ENCODE results near the gene SLC36A1. TPM values are rescaled to one million over a fixed set of nuclear protein-coding genes. Genes with fewer than 3 reads are reported as not detected.
A peak's percentile ranks its signal among the peaks of the same experiment; 100 is the strongest.

SLC36A1 gene
- total RNA-seq, 2 donors from 2014 or later, result 15.4 to 33.3 TPM

GRCh38 chr5:151493665-151494064, 46.3 kb downstream of the SLC36A1 start:
- H3K4me1 Mint-ChIP-seq, result peaks cover 18% of the 10 kb centered on the region
- peaks cover 12% of the 10 kb centered on the region for H3K36me3 ChIP-seq (ENCODE audit: control insufficient read depth, insufficient read depth, low read length)
- DNase-seq, result no peak

DNA sequence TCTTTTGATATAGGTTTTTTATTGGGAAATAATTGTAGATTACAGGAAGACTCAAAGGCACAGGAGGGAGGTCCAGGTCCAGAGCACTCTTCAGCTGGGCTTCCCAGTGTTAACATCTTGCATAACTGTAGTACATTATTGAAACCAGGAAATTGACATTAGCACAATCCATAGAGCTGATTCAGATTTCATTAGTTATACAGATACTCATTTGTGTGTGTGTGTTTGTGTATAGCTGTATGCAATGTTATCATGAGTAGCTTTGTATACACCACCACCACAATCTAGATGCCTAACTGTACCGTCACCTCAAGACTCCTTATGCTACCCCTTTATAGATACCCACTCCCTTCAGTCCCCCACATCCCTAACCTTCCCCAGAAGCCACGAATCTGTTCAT, 47.9 kb downstream of the SLC36A1 start:
- Histone ChIP-seq H3K27me3 (ENCODE audit: control insufficient read depth, insufficient read depth, low read length, poor library complexity, severe bottlenecking) (no peaks in the 10 kb centered on the region), H3K36me3 (ENCODE audit: control insufficient read depth, insufficient read depth, low read length) (peaks cover 9% of the 10 kb centered on the region), H3K27ac (ENCODE audit: low read depth, low read length) (no peak overlapping the region), H3K4me3 (ENCODE audit: low read length) (no peak overlapping the region), H3K9me3 (ENCODE audit: control insufficient read depth, low read length) (peaks cover 20% of the 10 kb centered on the region), H3K4me1 (ENCODE audit: control insufficient read depth, insufficient read depth, low read length) (no peaks in the 10 kb centered on the region), H3K9ac (ENCODE audit: extremely low read depth, low read length, poor library complexity, severe bottlenecking) (no peak overlapping the region)
- WGBS, 2 experiments (ENCODE audit: insufficient coverage in 1 of 2, insufficient read length in 1 of 2), result 94% methylated on average over 1 of the region's 2 CpGs; no CpG with 5 or more reads in 1 of the 2 experiments
- TF ChIP-seq CTCF (conservative IDR thresholded peaks at IDR 0.05), result no peak
- no peak overlapping the region for H3K4me3 Mint-ChIP-seq
- DNase-seq, result no peak
- no peaks in the 10 kb centered on the region for H3K27me3 Mint-ChIP-seq (ENCODE audit: insufficient read depth)
- H3K9me3 Mint-ChIP-seq, result peaks cover 5% of the 10 kb centered on the region
- no peak overlapping the region for H3K27ac Mint-ChIP-seq
- H3K36me3 Mint-ChIP-seq (ENCODE audit: low read depth), result peaks cover 30% of the 10 kb centered on the region
- peaks cover 18% of the 10 kb centered on the region for H3K4me1 Mint-ChIP-seq

More at GRCh38 chr5:151493665-151494064, 46.3 kb downstream of the SLC36A1 start:
- no peak overlapping the region for H3K4me3 Mint-ChIP-seq
- 100% methylated on average over 1 to 2 of the region's 2 CpGs for WGBS, 2 experiments (ENCODE audit: insufficient coverage in 1 of 2, insufficient read length in 1 of 2)
- Histone ChIP-seq H3K4me3 (ENCODE audit: low read length) (no peak overlapping the region), H3K9me3 (ENCODE audit: control insufficient read depth, low read length) (peaks cover 20% of the 10 kb centered on the region), H3K4me1 (ENCODE audit: control insufficient read depth, insufficient read depth, low read length) (no peaks in the 10 kb centered on the region), H3K27ac (ENCODE audit: low read depth, low read length) (no peak overlapping the region), H3K27me3 (ENCODE audit: control insufficient read depth, insufficient read depth, low read length, poor library complexity, severe bottlenecking) (no peaks in the 10 kb centered on the region), H3K9ac (ENCODE audit: extremely low read depth, low read length, poor library complexity, severe bottlenecking) (no peak overlapping the region)
- H3K36me3 Mint-ChIP-seq (ENCODE audit: low read depth), result peaks cover 39% of the 10 kb centered on the region
- no peak overlapping the region for H3K27ac Mint-ChIP-seq
- TF ChIP-seq CTCF (conservative IDR thresholded peaks at IDR 0.05), result no peak
- H3K9me3 Mint-ChIP-seq, result peaks cover 5% of the 10 kb centered on the region
- no peaks in the 10 kb centered on the region for H3K27me3 Mint-ChIP-seq (ENCODE audit: insufficient read depth)

DNA sequence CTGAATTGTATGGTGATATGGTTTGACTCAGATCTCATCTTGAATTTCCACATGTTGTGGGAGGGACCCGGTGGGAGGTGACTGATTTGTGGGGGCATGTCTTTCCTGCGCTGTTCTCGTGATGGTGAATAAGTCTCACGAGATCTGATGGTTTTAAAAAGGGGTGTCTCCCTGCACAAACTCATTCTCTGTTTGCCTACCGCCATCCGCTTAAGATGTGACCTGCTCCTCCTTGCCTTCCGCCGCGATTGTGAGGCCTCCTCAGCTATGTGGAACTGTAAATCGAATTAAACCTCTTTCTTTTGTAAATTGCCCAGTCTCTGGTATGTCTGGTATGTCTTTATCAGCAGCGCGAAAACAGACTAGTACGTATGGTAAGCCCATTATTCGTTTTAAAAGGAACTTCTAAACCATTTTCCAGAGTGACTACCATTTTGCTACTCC, 48.7 kb downstream of the SLC36A1 start:
- no peaks in the 10 kb centered on the region for H3K4me1 ChIP-seq (ENCODE audit: control insufficient read depth, insufficient read depth, low read length)
- H3K27ac Mint-ChIP-seq, result peak overlapping the region; percentile 67
- H3K36me3 ChIP-seq (ENCODE audit: control insufficient read depth, insufficient read depth, low read length), result peaks cover 9% of the 10 kb centered on the region
- H3K36me3 Mint-ChIP-seq (ENCODE audit: low read depth), result peaks cover 29% of the 10 kb centered on the region
- WGBS, 2 experiments (ENCODE audit: insufficient coverage in 1 of 2, insufficient read length in 1 of 2), result 28 to 35% methylated on average over 11 to 14 of the region's 14 CpGs
- H3K27ac ChIP-seq (ENCODE audit: low read depth, low read length), result peak overlapping the region; percentile 12
- H3K9me3 ChIP-seq (ENCODE audit: control insufficient read depth, low read length), result peaks cover 20% of the 10 kb centered on the region
- H3K9ac ChIP-seq (ENCODE audit: extremely low read depth, low read length, poor library complexity, severe bottlenecking), result peak overlapping the region; percentile 12
- H3K4me3 ChIP-seq (ENCODE audit: low read length), result peak overlapping the region; percentile 64
- H3K9me3 Mint-ChIP-seq, result peaks cover 5% of the 10 kb centered on the region
- no peaks in the 10 kb centered on the region for H3K27me3 ChIP-seq (ENCODE audit: control insufficient read depth, insufficient read depth, low read length, poor library complexity, severe bottlenecking)
- H3K4me1 Mint-ChIP-seq, result peaks cover 20% of the 10 kb centered on the region
- TF ChIP-seq CTCF (conservative IDR thresholded peaks at IDR 0.05), result no peak
- no peaks in the 10 kb centered on the region for H3K27me3 Mint-ChIP-seq (ENCODE audit: insufficient read depth)
- peak overlapping the region; percentile 16 for H3K4me3 Mint-ChIP-seq
- DNase-seq, result peak; percentile 86
